Hepatocyte (in vitro differentiated cells): Measurements from ENCODE around the gene CMKLR1. TPM values are rescaled to one million over a fixed set of nuclear protein-coding genes. Genes with fewer than 3 reads are reported as not detected.

ENCODE experiments used
- DNase-seq: peaks from one replicate; pipeline ENCODE4 v3.0.0-alpha.2; 2016; ENCODE audit warnings: low spot score
- H2AFZ ChIP-seq: fragments of 200-600 bp; sonication (generic); 2 replicates; pipeline ENCODE4 v1.6.0; 2016; ENCODE audit warnings: antibody characterized with exemption, mild to moderate bottlenecking
- H3K27ac ChIP-seq: fragments of 200-600 bp; sonication (generic); 2 replicates; pipeline ENCODE4 v1.5.1; 2016; ENCODE audit warnings: mild to moderate bottlenecking
- H3K27me3 ChIP-seq: fragments of 200-600 bp; sonication (generic); 2 replicates; pipeline ENCODE4 v1.6.1; 2016
- H3K36me3 ChIP-seq: fragments of 200-600 bp; sonication (generic); replicated peaks from 2 replicates; pipeline ENCODE4 v1.5.1; 2016; ENCODE audit warnings: low read depth; ENCODE audit not compliant: insufficient read depth
- H3K4me1 ChIP-seq: fragments of 200-600 bp; sonication (generic); 2 replicates; pipeline ENCODE4 v1.5.1; 2016; ENCODE audit warnings: mild to moderate bottlenecking, moderate library complexity; ENCODE audit not compliant: insufficient read depth
- H3K4me2 ChIP-seq: fragments of 200-600 bp; sonication (generic); 2 replicates; pipeline ENCODE4 v1.6.0; 2016
- H3K4me3 ChIP-seq: fragments of 200-600 bp; sonication (generic); 2 replicates; pipeline ENCODE4 v1.5.1; 2016; ENCODE audit warnings: mild to moderate bottlenecking
- H3K79me2 ChIP-seq: fragments of 200-600 bp; sonication (generic); 2 replicates; pipeline ENCODE4 v1.6.0; 2017; ENCODE audit warnings: mild to moderate bottlenecking
- H3K9me2 ChIP-seq: fragments of 200-600 bp; sonication (generic); replicated peaks from 2 replicates; pipeline ENCODE4 v1.6.0; 2017; ENCODE audit warnings: mild to moderate bottlenecking; ENCODE audit not compliant: insufficient read depth
- H3K9me3 ChIP-seq: fragments of 200-600 bp; sonication (generic); 2 replicates; pipeline ENCODE4 v1.5.1; 2016; ENCODE audit warnings: low read depth, mild to moderate bottlenecking
- H4K20me1 ChIP-seq: fragments of 200-600 bp; sonication (generic); 2 replicates; pipeline ENCODE4 v1.6.0; 2016; ENCODE audit warnings: mild to moderate bottlenecking; ENCODE audit not compliant: insufficient read depth, poor library complexity, severe bottlenecking
- CTCF ChIP-seq: fragments of 200-600 bp; sonication (generic); IDR thresholded peaks from 2 replicates; pipeline ENCODE4 v1.5.1; 2016; ENCODE audit warnings: antibody characterized with exemption, mild to moderate bottlenecking; ENCODE audit not compliant: poor library complexity
- EZH2 ChIP-seq: fragments of 200-600 bp; sonication (generic); IDR thresholded peaks from 2 replicates; pipeline ENCODE4 v1.6.1; 2016; ENCODE audit warnings: antibody characterized with exemption, mild to moderate bottlenecking, borderline replicate concordance
- EZH2phosphoT487 ChIP-seq: fragments of 200-600 bp; sonication (generic); IDR thresholded peaks from one replicate; pipeline ENCODE4 v1.6.1; 2018; ENCODE audit warnings: antibody characterized with exemption, mild to moderate bottlenecking, low read depth, moderate library complexity; ENCODE audit not compliant: unreplicated experiment, severe bottlenecking
- WGBS: methylation state at CpG from one replicate; pipeline ENCODE4 v1.1.6; 2016; ENCODE audit warnings: low lambda C conversion rate; ENCODE audit errors: missing lambda C conversion rate; 5-methylcytosine and 5-hydroxymethylcytosine counted together
- polyA plus RNA-seq: library from polyadenylated mRNA; unstranded; fragments of >200 nt; fragmentation: Nextera tagmentation; extraction: Ambion mirVana; gene quantifications from 2 replicates; pipeline ENCODE4 v1.2.1, GENCODE V29; 2016
- total RNA-seq: library from RNA; depleted of rRNA; stranded (reverse); fragments of >200 nt; gene quantifications from 2 replicates; pipeline ENCODE4 v1.2.3, GENCODE V29; 2014

The CMKLR1 gene
- total and polyA plus RNA-seq, 2 experiments from 2014 or later: 2.2 to 3.1 TPM

- Histone ChIP-seq H3K9me3 (no peaks in the 10 kb centered on the region), H3K27me3 (peaks cover 19% of the 10 kb centered on the region), H3K27ac (no peak overlapping the region), H3K4me1 (no peaks in the 10 kb centered on the region), H3K9me2 (no peaks in the 10 kb centered on the region), H2AFZ (no peak overlapping the region), H3K4me2 (no peak overlapping the region), H3K4me3 (no peak overlapping the region), H4K20me1 (no peaks in the 10 kb centered on the region), H3K36me3 (no peaks in the 10 kb centered on the region), H3K79me2 (no peaks in the 10 kb centered on the region)
- TF ChIP-seq EZH2phosphoT487 (no peak), EZH2 (no peak), CTCF (no peak)
- DNase-seq: no peak
- WGBS: 71% methylated on average over 5 of the region's 5 CpGs
These were observed 3.9 kb upstream of the CMKLR1 start for GRCh38 chr12:108342985-108343384.

- H3K4me3 ChIP-seq: no peak overlapping the region
- no peaks in the 10 kb centered on the region for H3K4me1 ChIP-seq
- H3K4me2 ChIP-seq: no peak overlapping the region
- no peaks in the 10 kb centered on the region for H3K79me2 ChIP-seq
- H3K9me2 ChIP-seq: no peaks in the 10 kb centered on the region
- no peaks in the 10 kb centered on the region for H3K9me3 ChIP-seq
- H2AFZ ChIP-seq: no peak overlapping the region
- TF ChIP-seq EZH2 (no peak), CTCF (no peak), EZH2phosphoT487 (no peak)
- peaks cover 26% of the 10 kb centered on the region for H3K27me3 ChIP-seq
- no peak for DNase-seq
- no peaks in the 10 kb centered on the region for H3K36me3 ChIP-seq
- no peaks in the 10 kb centered on the region for H4K20me1 ChIP-seq
- H3K27ac ChIP-seq: no peak overlapping the region
- WGBS: 73% methylated on average over 3 of the region's 8 CpGs
These were observed 3.0 kb upstream of the CMKLR1 start for GRCh38 chr12:108341854-108342847.

GRCh38 chr12:108341356-108341755 is 2.2 kb upstream of the CMKLR1 start:
- Histone ChIP-seq H3K9me3 (no peaks in the 10 kb centered on the region), H3K27me3 (peaks cover 26% of the 10 kb centered on the region), H3K4me1 (no peaks in the 10 kb centered on the region), H3K36me3 (no peaks in the 10 kb centered on the region), H2AFZ (no peak overlapping the region), H3K4me3 (no peak overlapping the region), H4K20me1 (no peaks in the 10 kb centered on the region), H3K79me2 (no peaks in the 10 kb centered on the region), H3K4me2 (no peak overlapping the region), H3K27ac (no peak overlapping the region), H3K9me2 (no peaks in the 10 kb centered on the region)
- 72% methylated on average over 3 of the region's 3 CpGs for WGBS
- no peak for DNase-seq
- no peak for TF ChIP-seq EZH2phosphoT487
- TF ChIP-seq CTCF: no peak
- no peak for TF ChIP-seq EZH2
